ENCODE results near the gene PNPLA7.

Gene PNPLA7

GRCh38 chr9:137582286-137582860, 32.2 kb upstream of the PNPLA7 start:
- no peak overlapping the region for H3K4me3 ChIP-seq (ENCODE audit: low read depth, low read length)
- ChIA-PET CTCF (interaction anchor here (0.7 to 2.2 kb wide), 15 partner anchors 8 to 484 kb away, joined by 3 to 16 read pairs (median 4); partner anchors contain the start of genes EHMT1 and ZMYND19), POLR2A (interaction anchor here (1.3 to 5.7 kb wide), 4 partner anchors 9 to 37 kb away, joined by 3 to 28 read pairs (median 17); partner anchors contain the start of genes ARRDC1, EHMT1 and ZMYND19)
- peak; percentile 28; the same call in 1 of the 2 replicates for TF ChIP-seq CTCF (tag by site-specific recombination; IDR thresholded peaks at IDR 0.05)
- no peak for TF ChIP-seq ZEB2 (tag by site-specific recombination; IDR thresholded peaks at IDR 0.05)
- no peak for TF ChIP-seq ZNF37A (tag by site-specific recombination; IDR thresholded peaks at IDR 0.05)
- TF ChIP-seq HIC1 (tag by site-specific recombination; IDR thresholded peaks at IDR 0.05), result no peak
- TF ChIP-seq ZSCAN16 (tag by site-specific recombination; IDR thresholded peaks at IDR 0.05), result no peak
- no peak for TF ChIP-seq ZNF776 (tag by site-specific recombination; IDR thresholded peaks at IDR 0.05; ENCODE audit: borderline replicate concordance)
- TF ChIP-seq ZNF132 (tag by site-specific recombination; IDR thresholded peaks at IDR 0.05; ENCODE audit: borderline replicate concordance), result no peak
- no peak for TF ChIP-seq ZNF391 (tag by site-specific recombination; IDR thresholded peaks at IDR 0.05; ENCODE audit: borderline replicate concordance, low read depth)
- peak; percentile 83 for TF ChIP-seq ZNF654 (tag by site-specific recombination; IDR thresholded peaks at IDR 0.05; ENCODE audit: low read depth)
- no peak for TF ChIP-seq REST (tag by site-specific recombination; IDR thresholded peaks at IDR 0.05)
- TF ChIP-seq ZNF645 (tag by site-specific recombination; IDR thresholded peaks at IDR 0.05), result no peak
- no peak for TF ChIP-seq ZNF596 (tag by site-specific recombination; IDR thresholded peaks at IDR 0.05)
- no peak for TF ChIP-seq ZBTB20 (tag by site-specific recombination; IDR thresholded peaks at IDR 0.05)
- no peak for TF ChIP-seq ZNF23 (tag by site-specific recombination; IDR thresholded peaks at IDR 0.05; ENCODE audit: borderline replicate concordance)
- TF ChIP-seq ZNF266 (tag by site-specific recombination; IDR thresholded peaks at IDR 0.05; ENCODE audit: low read depth), result no peak
- 0 out of 2 replicates have a peak, but pooled peaks have one; percentile 37 for TF ChIP-seq ZNF561 (tag by site-specific recombination; IDR thresholded peaks at IDR 0.05; ENCODE audit: borderline replicate concordance)
- TF ChIP-seq ZNF560 (tag by site-specific recombination; IDR thresholded peaks at IDR 0.05; ENCODE audit: borderline replicate concordance), result no peak
- TF ChIP-seq PBX3 (CRISPR knock-in tag; IDR thresholded peaks at IDR 0.05), result no peak
- no peak for TF ChIP-seq ZNF76 (tag by site-specific recombination; IDR thresholded peaks at IDR 0.05; ENCODE audit: borderline replicate concordance, low read depth)
- TF ChIP-seq REPIN1 (tag by site-specific recombination; IDR thresholded peaks at IDR 0.05; ENCODE audit: low read depth), result no peak
- TF ChIP-seq SCRT2 (tag by site-specific recombination; IDR thresholded peaks at IDR 0.05), result peak; percentile 69
- H3K4me1 ChIP-seq (ENCODE audit: control insufficient read depth, insufficient read depth, low read length), result no peaks in the 10 kb centered on the region; the same call in 1 of the 2 replicates
- H3K9me3 ChIP-seq (ENCODE audit: control insufficient read depth, insufficient read depth, low read depth, low read length), result no peaks in the 10 kb centered on the region
- no peak overlapping the region for H3K27ac ChIP-seq (ENCODE audit: extremely low read depth, low read depth, low read length)
- H3K36me3 ChIP-seq (ENCODE audit: control insufficient read depth in 2 of 2, insufficient read depth in 1 of 2, low read length in 2 of 2), result peaks cover 7 to 77% of the 10 kb centered on the region in 2 experiments; a peak in 2 of 3 replicates

Measured in HEK293 (cell line).